HG03520 (cell line): ENCODE measurements around the gene NTSR1.

Experiments
- ATAC-seq: cut with Tn5 transposase; IDR thresholded peaks from one replicate; pipeline ENCODE4 v1.9.1; 2021; ENCODE audit warnings: mild to moderate bottlenecking, moderate library complexity; ENCODE audit not compliant: unreplicated experiment

NTSR1 gene

GRCh38 chr20:62723768-62724450 lies 15.3 kb downstream of the NTSR1 start:
- ATAC-seq: no peak

GRCh38 chr20:62724692-62725595 lies 16.3 kb downstream of the NTSR1 start:
- ATAC-seq: no peak

GRCh38 chr20:62725596-62726268 lies 17.1 kb downstream of the NTSR1 start:
- no peak for ATAC-seq

- ATAC-seq: no peak
Measured at GRCh38 chr20:62726276-62726675, 17.6 kb downstream of the NTSR1 start.

- ATAC-seq: no peak
Measured at GRCh38 chr20:62726716-62727583, 18.3 kb downstream of the NTSR1 start.

GRCh38 chr20:62727584-62728027 lies 19.0 kb downstream of the NTSR1 start:
- ATAC-seq: no peak

- no peak for ATAC-seq
Measured at GRCh38 chr20:62728028-62728780, 19.6 kb downstream of the NTSR1 start.

GRCh38 chr20:62728781-62729300 lies 20.2 kb downstream of the NTSR1 start:
- no peak for ATAC-seq

GRCh38 chr20:62730481-62730880 lies 21.8 kb downstream of the NTSR1 start:
- no peak for ATAC-seq

GRCh38 chr20:62732031-62732760 lies 23.6 kb downstream of the NTSR1 start:
- no peak for ATAC-seq

- ATAC-seq: no peak
Measured at GRCh38 chr20:62732842-62733525, 24.3 kb downstream of the NTSR1 start.

GRCh38 chr20:62733526-62733842 lies 24.8 kb downstream of the NTSR1 start:
- no peak for ATAC-seq

- ATAC-seq: no peak
Measured at GRCh38 chr20:62733891-62734290, 25.3 kb downstream of the NTSR1 start.

GRCh38 chr20:62734326-62734725 lies 25.7 kb downstream of the NTSR1 start:
- ATAC-seq: no peak

GRCh38 chr20:62734881-62735280 lies 26.2 kb downstream of the NTSR1 start:
- no peak for ATAC-seq

- no peak for ATAC-seq
Measured at GRCh38 chr20:62735331-62735821, 26.7 kb downstream of the NTSR1 start.

- no peak for ATAC-seq
Measured at GRCh38 chr20:62736026-62736406, 27.4 kb downstream of the NTSR1 start.

GRCh38 chr20:62736407-62737071 lies 27.9 kb downstream of the NTSR1 start:
- ATAC-seq: no peak
